Occipital lobe (tissue), 2 donors: Measurements from ENCODE around the gene RPL26. TPM values are rescaled to one million over a fixed set of nuclear protein-coding genes. Genes with fewer than 3 reads are reported as not detected.
A peak's percentile ranks its signal among the peaks of the same experiment; 100 is the strongest.
"Not testable (repeated sequence)": the region's sequence is repeated elsewhere in the genome, so short reads cannot be mapped to it uniquely, and the experiment has no call there.

ENCODE experiments used
- DNase-seq: peaks from one replicate; lab custom pipeline; 2025; lab: John Stamatoyannopoulos, UW
- total RNA-seq: library from RNA; depleted of rRNA; stranded (reverse); fragments of >200 nt; gene quantifications from one replicate; pipeline ENCODE4 v1.2.3, GENCODE V29; 2014

RPL26 gene
- total RNA-seq, 1 donor from 2014 or later: 3,834 TPM

DNA sequence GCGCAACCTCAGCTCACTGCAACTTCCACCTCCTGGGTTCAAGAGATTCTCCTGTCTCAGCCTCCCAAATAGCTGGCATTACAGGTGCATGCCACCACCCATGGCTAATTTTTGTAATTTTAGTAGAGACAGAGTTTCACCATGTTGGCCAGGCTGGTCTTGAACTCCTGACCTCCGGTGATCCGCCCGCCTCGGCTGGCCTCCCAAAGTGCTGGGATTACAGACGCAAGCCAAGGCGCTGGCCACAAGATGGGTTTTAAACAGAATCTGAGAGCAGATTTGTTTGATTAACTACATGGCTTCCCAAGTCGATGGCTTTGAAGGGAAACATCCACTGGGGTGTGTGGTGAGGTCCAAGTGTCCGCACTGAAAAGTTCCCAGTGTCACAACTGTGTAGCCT, 11.5 kb upstream of the RPL26 start:
- DNase-seq: not testable (repeated sequence)

DNA sequence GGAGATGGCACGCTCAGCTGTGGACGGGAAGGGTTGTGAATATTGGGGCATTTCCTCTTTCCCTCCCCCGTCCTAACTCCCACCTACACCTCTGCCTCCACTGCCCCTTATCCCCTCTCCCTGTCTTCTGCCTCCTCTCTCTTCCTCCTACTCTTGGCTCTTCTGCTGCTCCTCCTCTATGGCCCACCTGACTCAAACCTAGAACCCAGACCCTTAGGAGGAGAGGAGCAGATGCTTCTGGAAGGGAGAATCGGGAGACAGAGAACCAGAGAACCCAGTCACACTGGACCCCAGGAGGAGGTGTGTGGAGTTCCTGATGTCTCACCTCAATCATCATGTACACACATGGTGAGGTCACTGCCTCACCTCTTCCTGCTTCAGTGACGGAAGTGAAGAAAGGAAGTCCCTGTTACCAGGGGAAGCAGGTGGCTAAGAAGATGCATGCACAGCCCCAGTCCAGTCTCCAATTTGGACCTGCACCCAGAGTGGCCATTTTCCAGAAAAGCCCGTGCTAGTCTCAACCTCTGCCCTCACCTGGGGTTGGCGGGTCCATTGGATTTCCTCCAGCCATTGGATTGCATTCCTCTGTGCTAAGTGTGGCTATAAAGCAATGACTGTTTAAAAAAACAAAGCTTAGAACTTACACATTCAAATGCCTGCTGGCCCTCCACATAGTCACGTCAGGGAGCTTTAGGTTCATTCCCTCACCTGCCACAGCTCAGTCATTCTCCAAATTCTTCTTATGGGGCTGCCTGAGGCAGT, 10.7 kb upstream of the RPL26 start:
- no peak for DNase-seq

DNA sequence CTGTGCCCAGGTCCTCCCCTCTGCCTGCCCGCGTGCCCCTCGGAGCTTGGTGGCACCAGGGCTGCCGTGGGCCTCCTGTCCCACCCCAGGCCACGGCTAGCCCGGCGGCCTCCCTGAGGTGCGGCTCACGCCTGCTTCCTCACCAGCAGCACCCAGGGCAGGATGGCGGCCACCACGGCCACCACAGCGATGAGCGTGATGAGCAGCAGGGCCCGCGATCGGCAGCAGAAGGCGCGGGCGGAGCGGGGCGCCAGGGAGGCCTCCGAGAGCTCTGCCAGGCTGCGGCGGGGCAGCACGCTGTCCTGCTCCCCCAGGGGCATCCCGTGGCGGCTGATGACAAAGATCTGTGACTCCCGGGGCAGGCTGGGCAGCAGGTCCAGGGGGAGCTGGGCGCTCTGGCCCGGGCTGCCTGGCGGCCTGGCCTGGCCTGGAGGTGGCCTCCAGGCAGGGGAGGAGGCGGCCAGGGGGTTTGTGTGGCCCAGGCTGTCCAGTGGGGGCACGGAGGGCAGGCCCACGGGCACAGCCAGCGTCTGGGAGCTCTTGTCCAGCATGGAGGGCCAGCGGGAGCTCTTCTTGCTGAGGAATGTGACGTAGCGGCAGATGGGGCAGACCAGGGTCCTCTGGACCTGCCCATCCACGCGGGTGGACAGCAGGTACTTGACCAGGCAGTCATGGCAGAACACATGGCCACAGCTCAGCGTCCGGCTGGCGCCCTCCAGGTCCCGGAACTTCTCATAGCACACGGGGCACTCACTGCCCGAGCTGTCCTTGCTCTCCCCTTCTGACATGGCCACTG, 9.9 kb upstream of the RPL26 start:
- DNase-seq: no peak

DNA sequence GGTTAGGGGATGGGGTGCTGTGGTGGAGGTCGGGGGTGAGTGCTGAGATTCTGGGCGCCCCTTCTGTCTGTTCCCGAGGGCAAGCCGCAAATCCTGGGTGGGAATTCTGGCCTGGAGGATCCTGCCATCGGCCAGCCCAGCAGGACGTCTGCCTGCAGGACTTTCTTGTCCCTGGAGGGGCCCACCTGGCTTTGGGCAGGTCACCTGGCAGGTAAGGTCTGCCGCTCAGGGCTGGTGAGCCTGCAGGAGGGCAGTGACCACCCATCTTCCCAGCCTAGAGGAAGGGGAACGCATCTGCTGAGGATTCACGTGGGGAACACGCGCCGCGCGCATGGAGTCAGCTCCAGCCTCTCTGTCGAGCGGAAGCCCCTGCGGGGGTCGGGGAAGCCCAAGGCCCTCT, 9.3 kb upstream of the RPL26 start:
- DNase-seq: no peak

DNA sequence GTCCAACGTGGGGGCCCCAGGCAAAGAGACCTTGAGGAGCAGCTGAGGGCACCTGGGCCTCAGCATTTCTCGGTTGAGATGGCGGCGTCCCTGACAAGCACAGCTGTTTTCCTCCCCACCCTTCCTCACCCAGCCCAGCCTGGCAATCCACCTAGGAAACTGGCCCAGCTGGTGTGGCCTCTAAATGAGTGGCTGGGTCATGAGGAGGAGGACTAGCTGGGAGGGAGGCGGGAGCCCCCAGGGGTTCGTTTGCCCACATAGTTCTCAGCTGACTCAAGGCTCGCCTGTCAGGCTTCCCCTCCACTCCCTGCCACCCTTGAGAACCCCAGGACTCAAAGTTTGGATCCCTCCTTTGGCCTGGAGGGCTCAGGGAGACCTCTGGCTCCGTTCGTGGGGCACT, 8.7 kb upstream of the RPL26 start:
- DNase-seq: no peak

DNA sequence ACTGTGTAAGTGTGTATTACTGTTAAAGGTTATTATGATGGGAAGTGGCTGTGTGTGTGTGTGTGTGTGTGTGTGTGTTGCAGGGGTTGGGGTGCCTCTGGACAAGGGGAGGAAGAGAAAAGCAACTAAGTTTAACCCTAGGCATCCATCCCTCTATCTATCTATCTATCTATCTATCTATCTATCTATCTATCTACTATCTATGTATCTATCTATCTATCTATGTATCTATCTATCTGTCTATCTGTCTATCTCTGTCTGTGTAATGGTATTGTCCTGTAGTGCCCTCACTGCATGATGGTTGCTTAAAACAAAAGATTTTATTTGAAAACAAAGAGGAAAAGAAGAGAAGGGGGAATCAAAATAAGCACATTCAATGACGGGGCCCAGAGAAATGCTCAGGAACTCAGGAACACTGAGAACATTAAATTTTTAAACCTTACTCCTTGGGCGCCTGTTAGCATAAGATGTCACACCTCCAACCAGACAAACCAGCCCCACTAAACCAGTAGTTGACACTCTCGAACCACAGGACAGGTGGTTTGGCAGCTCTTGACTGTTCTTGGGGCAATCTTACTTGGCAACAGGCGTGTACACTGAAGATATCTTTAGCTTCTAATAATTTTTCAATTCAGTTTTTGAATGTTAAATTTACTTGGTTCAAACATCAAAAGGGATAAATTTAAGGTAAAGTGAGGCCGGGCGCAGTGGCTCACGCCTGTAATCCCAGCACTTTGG, 5.1 kb upstream of the RPL26 start:
- DNase-seq: no peak

DNA sequence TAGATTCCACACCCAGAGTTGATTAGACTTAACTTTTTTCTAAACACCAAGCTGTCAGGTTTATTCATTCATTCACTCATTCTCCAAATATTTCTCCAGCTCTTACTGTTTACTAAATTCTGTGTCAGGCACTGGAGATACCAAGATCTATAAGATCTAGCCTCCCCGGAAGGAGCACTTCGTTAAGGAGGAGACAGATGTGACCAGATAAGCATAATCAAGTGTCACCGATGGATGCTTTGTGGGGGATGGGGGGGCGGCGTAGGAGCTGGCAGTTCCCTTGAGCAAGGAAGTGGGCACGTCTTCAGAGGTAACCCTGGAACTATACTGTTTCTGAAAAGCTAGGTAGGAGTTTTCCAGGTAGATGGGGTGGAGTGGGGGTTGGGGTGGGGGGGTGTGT, 3.8 kb upstream of the RPL26 start:
- DNase-seq: no peak

DNA sequence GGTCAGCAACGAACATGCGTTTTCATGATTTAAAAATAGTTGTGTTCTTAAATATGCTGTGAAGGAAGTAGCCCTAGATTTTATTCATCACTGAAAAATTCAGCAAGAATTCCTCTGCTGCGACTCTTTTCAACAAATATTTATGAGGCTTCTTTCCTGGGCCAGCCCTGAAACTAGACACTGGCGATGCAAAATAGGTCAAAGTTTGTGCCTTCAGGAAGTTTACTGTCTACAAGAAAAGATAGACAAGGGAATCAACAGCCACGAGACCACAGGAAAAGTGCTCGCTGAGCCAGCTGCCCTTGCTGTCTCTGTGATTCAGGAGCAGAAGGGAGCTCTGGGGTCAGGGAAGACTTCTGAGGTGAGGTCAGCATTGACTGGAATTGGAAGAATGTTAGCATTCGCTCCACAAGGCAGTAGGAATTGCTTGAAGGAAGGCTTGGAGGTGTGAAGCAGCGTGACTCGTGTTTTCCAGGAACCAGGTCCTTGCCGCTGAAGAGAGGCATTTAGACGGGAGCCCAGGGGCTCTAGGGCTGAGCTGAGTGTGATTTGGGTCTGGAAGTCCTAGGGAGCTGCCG, 1.9 kb upstream of the RPL26 start:
- DNase-seq: no peak

DNA sequence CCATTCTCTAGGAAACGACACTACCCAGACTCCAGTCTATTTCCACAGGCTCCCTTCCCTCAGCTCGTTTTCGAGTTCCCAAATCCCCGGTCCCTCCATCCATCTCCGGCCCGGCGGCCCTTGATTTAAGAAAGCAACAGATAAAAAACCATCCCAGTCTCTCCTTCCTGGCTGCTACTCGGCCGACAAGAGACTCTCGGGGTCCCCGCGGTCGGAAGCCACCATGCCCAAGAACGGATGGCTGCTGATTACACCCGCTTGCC, 182 bp downstream of the RPL26 start:
- DNase-seq: no peak

DNA sequence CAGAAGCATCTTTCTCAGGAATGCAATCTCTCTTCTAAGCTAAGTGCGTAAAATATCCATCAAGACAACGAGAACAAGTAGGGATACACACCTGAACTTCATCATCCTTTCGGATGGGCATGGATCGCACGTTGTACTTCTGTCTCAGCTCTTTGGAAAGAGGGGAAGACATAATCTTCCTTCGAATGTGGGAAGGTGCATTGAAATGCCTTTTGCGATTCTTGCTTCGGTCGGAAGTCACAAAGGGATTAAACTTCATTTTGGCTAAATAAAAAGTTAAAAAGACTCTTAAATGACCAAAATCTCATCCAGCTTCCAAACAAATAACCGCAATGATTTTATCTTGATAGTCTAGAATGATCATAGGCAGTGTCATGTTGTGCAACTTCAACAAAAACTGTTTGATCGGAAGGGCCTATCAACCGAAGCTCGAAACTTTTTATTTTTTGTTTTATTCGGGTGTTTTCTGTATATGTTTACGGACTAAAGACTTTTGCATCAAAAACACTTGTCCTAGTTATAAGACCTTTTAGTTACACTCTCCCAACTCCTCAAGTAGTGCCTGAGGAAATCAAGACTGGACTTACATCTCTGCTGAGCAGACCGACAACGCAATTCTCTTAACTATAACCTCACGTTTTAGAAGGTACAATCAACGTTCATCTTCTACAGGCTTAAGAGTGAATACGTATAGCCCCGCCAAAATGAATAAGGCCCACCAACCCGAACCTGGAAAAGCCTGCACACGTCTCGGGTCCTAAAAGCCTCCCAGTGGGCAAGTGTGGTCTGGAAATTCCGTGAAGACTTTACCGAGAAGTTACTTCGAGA, 727 bp downstream of the RPL26 start:
- DNase-seq: no peak

DNA sequence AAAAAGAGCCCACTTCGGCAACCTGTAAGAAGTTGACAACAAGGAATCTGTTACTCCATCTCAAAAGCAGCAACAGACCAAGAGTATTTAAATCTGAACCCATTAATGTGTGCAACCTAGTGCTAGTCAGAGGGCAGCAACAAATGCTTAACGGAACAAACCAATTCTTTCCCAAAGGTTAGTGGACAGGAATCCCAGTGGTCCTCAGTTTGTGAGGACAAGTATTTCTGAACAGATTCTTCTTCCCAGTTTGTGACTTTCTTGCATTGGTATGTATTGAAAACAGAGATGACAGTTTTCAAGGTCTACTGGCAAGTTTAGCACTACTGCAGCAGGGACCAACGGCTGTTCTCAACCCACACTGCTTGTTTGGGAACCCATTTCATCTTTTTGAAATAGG, 2.9 kb downstream of the RPL26 start:
- DNase-seq: no peak

DNA sequence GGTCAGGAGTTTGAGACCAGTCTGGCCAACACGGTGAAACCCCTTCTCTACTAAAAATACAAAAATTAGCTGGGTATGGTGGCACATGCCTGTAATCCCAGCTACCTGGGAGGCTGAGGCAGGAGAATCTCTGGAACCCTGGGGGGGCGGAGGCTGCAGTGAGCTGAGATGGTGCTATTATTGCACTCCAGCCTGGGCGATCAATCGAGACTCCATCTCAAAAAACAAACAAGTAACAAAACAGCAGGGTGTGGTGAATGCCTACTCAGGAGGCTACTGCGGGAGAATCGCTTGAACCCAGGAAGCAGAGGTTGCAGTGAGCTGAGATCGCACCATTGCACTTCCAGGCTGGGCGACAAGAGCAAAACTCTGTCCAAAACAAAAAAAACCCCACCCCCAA, 4.9 kb downstream of the RPL26 start:
- DNase-seq: not testable (repeated sequence)

DNA sequence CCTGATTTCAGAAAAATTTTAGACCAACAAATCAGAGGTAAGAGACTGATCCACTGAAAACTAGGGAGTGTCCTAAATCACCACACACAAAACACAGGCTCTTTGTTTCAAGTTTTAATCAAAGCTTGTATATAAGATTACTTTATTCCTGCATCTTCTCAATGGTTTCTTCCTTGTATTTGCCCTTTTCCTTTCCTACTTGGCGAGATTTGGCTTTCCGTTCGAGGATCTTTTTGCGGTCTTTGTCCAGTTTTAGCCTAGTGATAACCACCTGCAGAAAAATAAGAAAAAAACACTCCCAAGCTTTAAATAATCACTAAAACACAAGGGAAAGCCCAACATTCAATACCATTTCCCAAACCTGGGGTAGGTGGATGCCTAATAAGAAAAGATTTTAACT, 5.6 kb downstream of the RPL26 start:
- DNase-seq: no peak

DNA sequence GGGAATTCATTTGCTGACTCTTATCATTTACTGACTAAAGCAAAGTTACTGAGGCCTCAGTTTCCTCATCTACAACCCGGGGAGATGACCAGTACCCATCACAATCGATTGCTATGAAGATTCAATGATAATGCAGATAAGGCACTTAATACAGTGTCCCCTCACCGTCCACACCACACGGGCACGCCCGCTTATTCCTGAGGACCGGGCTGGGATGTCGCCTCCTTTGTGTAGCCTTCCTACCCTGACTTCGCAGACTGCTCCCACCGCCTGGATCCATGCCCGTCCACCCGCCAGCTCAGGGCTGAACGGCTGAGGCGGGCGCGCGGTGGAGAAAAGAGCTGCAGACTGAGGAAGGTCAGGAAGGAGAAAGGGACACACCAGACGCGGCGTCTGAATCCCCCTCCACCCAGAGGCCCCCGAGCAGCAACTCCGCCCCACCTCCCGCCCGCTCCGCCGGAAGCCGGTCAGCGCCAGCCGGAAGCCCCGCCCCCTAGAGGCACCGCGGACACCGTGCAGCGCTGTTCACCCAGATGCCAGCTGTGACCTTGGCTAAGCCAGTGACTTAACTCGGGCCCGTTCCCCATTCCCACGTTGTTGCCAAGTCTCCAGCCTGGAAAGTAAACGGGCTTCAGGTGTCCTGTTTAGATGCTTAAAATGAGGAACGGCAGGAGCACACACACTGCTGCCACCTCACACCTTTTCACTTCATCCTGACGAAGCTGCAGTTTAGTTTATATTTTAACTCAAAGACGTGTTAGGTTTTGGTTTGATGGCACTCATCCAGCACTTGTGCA, 6.5 kb downstream of the RPL26 start, which contains the start of gene KRABD2:
TSS of gene KRABD2 (minus strand) at position 434 of the 797 bp plus-strand sequence.
- DNase-seq: peak; percentile 89

DNA sequence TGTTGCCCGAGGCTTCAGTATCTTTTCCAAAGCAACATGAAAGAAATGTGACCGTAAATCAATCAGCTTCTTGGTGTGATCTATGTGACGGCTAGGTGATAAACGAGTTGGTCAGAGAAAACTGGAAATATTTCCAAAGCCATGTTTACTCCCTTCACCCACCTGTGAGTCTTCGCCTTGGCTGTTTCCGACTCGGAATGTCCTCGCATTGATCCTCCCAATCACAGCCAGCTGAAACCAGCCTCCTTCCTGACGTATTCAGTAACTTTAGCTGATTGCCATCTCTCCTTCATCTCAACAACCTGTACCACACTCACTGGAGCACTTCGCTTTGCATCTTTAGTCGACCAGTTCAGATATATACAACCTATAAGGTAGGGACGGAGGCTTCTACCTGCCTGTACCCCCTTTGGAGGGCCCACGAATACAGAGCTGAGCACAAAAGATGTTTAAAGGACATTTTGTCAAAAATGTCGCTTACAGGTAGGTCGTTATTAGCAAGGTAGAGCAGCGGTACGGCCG, 7.2 kb downstream of the RPL26 start:
- DNase-seq: peak; percentile 25

DNA sequence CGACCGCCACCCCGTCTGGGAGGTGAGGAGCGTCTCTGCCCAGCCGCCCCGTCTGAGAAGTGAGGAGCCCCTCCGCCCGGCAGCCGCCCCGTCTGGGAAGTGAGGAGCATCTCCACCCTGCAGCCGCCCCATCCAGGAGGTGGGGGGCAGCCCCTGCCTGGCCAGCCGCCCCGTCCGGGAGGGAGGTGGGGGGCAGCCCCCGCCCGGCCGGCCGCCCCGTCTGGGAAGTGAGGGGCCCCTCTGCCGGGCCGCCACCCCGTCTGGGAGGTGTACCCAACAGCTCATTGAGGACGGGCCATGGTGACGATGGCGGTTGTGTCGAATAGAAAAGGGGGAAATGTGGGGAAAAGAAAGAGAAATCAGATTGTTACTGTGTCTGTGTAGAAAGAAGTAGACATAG, 9.1 kb downstream of the RPL26 start:
- not testable (repeated sequence) for DNase-seq

DNA sequence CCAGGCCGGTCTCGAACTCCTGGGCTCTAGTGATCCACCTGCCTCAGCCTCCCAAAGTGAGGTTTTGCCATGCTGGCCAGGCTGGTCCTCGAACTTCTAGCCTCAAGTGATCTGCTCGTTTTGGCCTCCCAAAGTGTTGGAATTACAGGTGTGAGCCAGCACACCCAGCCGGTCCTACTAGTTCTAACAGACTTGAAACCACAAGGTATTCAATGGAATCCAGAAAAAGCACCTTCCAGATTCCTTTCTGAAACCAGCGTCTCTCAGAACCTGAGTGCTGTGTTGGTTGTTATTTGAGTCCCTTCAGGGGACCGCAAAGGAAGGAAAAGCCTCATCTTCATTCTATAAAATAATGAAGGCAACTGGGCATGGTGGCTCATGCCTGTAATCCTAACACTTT, 10.6 kb downstream of the RPL26 start:
- no peak for DNase-seq

DNA sequence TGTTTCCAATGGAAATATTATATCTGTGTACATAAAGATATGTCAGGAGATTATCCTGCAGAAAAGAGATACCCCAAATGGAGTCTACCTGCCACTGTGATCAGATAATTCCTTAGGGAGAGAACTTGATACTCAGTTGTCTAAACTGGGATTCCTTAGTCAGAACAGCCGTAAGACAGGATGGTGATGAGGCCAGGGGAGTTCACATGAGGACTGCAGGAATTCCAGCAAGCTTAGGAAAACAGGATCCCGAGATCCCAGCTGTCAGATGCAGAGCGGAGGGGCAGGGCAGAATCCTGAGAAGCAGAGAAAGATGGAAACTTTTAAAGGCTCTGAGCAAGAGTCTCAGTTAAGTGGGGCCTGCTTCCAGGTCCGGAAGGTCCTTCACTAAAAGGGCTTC, 11.2 kb downstream of the RPL26 start:
- no peak for DNase-seq

DNA sequence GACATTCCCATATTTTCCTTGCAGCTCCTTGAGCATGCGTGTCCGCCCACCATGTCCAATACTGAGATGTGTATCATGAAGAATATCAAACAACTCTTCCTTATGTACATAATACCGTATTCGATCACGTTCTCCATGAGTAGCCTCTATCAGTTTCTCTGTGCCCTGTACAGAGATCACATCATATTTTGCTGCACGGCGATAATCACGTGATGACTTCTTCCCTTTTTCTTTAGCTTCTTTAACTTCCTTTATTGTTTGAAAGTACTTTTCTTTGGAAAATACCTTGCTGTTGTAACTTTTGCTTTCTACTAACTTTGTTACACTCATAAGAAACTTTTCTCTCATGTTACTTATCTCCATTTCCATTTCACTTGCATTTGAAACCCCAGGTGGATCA, 13.0 kb downstream of the RPL26 start:
- DNase-seq: no peak

DNA sequence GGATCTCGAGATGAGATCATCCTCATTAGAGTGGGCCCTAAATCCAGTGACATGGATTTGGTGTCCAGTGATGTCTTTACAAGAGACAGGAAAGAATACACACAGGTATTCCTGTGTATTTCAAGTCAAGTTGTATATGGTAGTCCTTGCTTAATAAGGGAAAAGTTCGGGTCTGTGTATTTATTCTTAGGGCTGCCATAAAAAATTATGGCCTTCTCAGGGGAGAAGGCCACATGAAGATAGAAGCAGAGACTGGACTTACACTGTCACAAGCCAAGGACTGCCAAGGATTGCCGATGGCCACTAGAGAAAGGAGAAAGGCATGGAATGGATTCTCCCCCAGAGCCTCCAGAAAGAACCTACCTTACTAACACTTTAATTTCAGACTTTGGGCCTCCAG, 14.8 kb downstream of the RPL26 start:
- DNase-seq: no peak
